Forelimb muscle (tissue), 1 donor: Measurements from ENCODE around the gene SNUPN. TPM values are rescaled to one million over a fixed set of nuclear protein-coding genes. Genes with fewer than 3 reads are reported as not detected.
"Not testable (repeated sequence)": the region's sequence is repeated elsewhere in the genome, so short reads cannot be mapped to it uniquely, and the experiment has no call there.

ENCODE experiments used
- DNase-seq: peaks from one replicate; pipeline ENCODE4 v3.0.0-alpha.2; 2013; ENCODE audit warnings: low read depth
- polyA plus RNA-seq: library from polyadenylated mRNA; unstranded; fragments of 120-200 nt; gene quantifications from one replicate; pipeline ENCODE4 v1.2.1, GENCODE V29; 2013; ENCODE audit not compliant: insufficient read length

Gene SNUPN
- polyA plus RNA-seq, 1 donor, result 17.6 TPM

GRCh38 chr15:75583701-75584100, 41.8 kb downstream of the SNUPN start:
- no peak for DNase-seq

GRCh38 chr15:75582943-75583342, 42.6 kb downstream of the SNUPN start:
- DNase-seq, result not testable (repeated sequence)

GRCh38 chr15:75578948-75579920, 46.3 kb downstream of the SNUPN start, which contains the start of gene PTPN9:
PTPN9 (minus strand) TSS chr15:75579315; CDS start chr15:75578776, 539 bp downstream.
- peak; percentile 35 for DNase-seq

GRCh38 chr15:75578173-75578947, 47.2 kb downstream of the SNUPN start:
- DNase-seq, result no peak

- DNase-seq, result no peak
Observed at GRCh38 chr15:75577401-75578172, 47.9 kb downstream of the SNUPN start.

GRCh38 chr15:75573648-75574384, 51.7 kb downstream of the SNUPN start:
- no peak for DNase-seq

GRCh38 chr15:75570126-75570845, 55.2 kb downstream of the SNUPN start:
- no peak for DNase-seq

GRCh38 chr15:75565062-75565970, 60.2 kb downstream of the SNUPN start:
- DNase-seq, result no peak

GRCh38 chr15:75561888-75562287, 63.6 kb downstream of the SNUPN start:
- DNase-seq, result no peak

GRCh38 chr15:75559360-75559759, 66.2 kb downstream of the SNUPN start:
- not testable (repeated sequence) for DNase-seq

- not testable (repeated sequence) for DNase-seq
Observed at GRCh38 chr15:75558955-75559354, 66.6 kb downstream of the SNUPN start.

GRCh38 chr15:75554717-75555116, 70.8 kb downstream of the SNUPN start:
- no peak for DNase-seq

GRCh38 chr15:75553659-75554058, 71.9 kb downstream of the SNUPN start:
- no peak for DNase-seq

GRCh38 chr15:75551091-75551490, 74.4 kb downstream of the SNUPN start:
- no peak for DNase-seq

Other genes starting within 250 kb of the SNUPN start
- 28.2 TPM for gene SIN3A, start 174.0 kb downstream of the SNUPN start, polyA plus RNA-seq
- 17.4 TPM for gene PTPN9, start 46.4 kb downstream of the SNUPN start, polyA plus RNA-seq
- 30.2 TPM for gene IMP3, start 14.5 kb upstream of the SNUPN start, polyA plus RNA-seq
- gene SNX33, start 22.2 kb upstream of the SNUPN start, polyA plus RNA-seq, result 12.6 TPM
- gene CSPG4, start 87.1 kb upstream of the SNUPN start, polyA plus RNA-seq, result 108 TPM
- gene UBE2Q2, start 217.7 kb upstream of the SNUPN start, polyA plus RNA-seq, result 47.1 TPM